Measurements from ENCODE around the gene SPO11.

- TF ChIP-seq CTCF (IDR thresholded peaks at IDR 0.05) (peak in 2 of 3 donors; percentile 10 to 48), POLR2A (IDR thresholded peaks at IDR 0.05) (no peak), POLR2AphosphoS5 (IDR thresholded peaks at IDR 0.05) (no peak)
Observed at GRCh38 chr20:57332105-57333089, 2.8 kb downstream of the SPO11 start.
